ENCODE measurements around the gene C17orf113.

The C17orf113 gene

GRCh38 chr17:42028791-42029127 lies 21.6 kb downstream of the C17orf113 start:
- Mint-ChIP-seq H3K36me3 (ENCODE audit: low read depth) (peaks cover 5% of the 10 kb centered on the region), H3K27ac (peak overlapping the region; percentile 16 to 76 (median 38))

GRCh38 chr17:42027961-42028790 lies 22.2 kb downstream of the C17orf113 start:
- Mint-ChIP-seq H3K9me3 (no peaks in the 10 kb centered on the region), H3K4me1 (peaks cover 43% of the 10 kb centered on the region), H3K27ac (peak overlapping the region; percentile 38 to 76 (median 58)), H3K36me3 (ENCODE audit: low read depth) (peaks cover 5% of the 10 kb centered on the region), H3K27me3 (ENCODE audit: low read depth) (no peaks in the 10 kb centered on the region), H3K4me3 (peak overlapping the region; percentile 63 to 72 (median 71))
- no peak for TF ChIP-seq CTCF (IDR thresholded peaks at IDR 0.05; ENCODE audit: unreplicated experiment in 3 of 3)

More at GRCh38 chr17:42028791-42029127, 21.6 kb downstream of the C17orf113 start:
- Mint-ChIP-seq H3K27me3 (ENCODE audit: low read depth) (no peaks in the 10 kb centered on the region), H3K9me3 (no peaks in the 10 kb centered on the region), H3K4me1 (peaks cover 43% of the 10 kb centered on the region), H3K4me3 (no peak overlapping the region)
- no peak for TF ChIP-seq CTCF (IDR thresholded peaks at IDR 0.05; ENCODE audit: unreplicated experiment in 3 of 3)

- Mint-ChIP-seq H3K4me3 (peak overlapping the region in 1 of 3 experiments; percentile 19), H3K27me3 (ENCODE audit: low read depth) (no peaks in the 10 kb centered on the region)
Observed at GRCh38 chr17:42027590-42027889, 22.9 kb downstream of the C17orf113 start.

GRCh38 chr17:42026857-42027589 lies 23.4 kb downstream of the C17orf113 start:
- TF ChIP-seq CTCF (IDR thresholded peaks at IDR 0.05; ENCODE audit: unreplicated experiment in 3 of 3): no peak
- Mint-ChIP-seq H3K4me3 (peak overlapping the region; percentile 37 to 66 (median 62)), H3K4me1 (peaks cover 47% of the 10 kb centered on the region), H3K9me3 (no peaks in the 10 kb centered on the region), H3K36me3 (ENCODE audit: low read depth) (peaks cover 10% of the 10 kb centered on the region), H3K27me3 (ENCODE audit: low read depth) (no peaks in the 10 kb centered on the region), H3K27ac (peak overlapping the region; percentile 56 to 64 (median 63))

More at GRCh38 chr17:42027590-42027889, 22.9 kb downstream of the C17orf113 start:
- Mint-ChIP-seq H3K9me3 (no peaks in the 10 kb centered on the region), H3K4me1 (peaks cover 43% of the 10 kb centered on the region), H3K36me3 (ENCODE audit: low read depth) (peaks cover 5% of the 10 kb centered on the region), H3K27ac (peak overlapping the region in 2 of 3 experiments; percentile 56 to 64)
- TF ChIP-seq CTCF (IDR thresholded peaks at IDR 0.05; ENCODE audit: unreplicated experiment in 3 of 3): no peak

GRCh38 chr17:42025936-42026335 lies 24.5 kb downstream of the C17orf113 start:
- Mint-ChIP-seq H3K27ac (peak overlapping the region; percentile 44 to 64 (median 56)), H3K4me3 (peak overlapping the region in 1 of 3 experiments; percentile 51), H3K36me3 (ENCODE audit: low read depth) (peaks cover 14% of the 10 kb centered on the region), H3K4me1 (peaks cover 54% of the 10 kb centered on the region), H3K9me3 (no peaks in the 10 kb centered on the region), H3K27me3 (ENCODE audit: low read depth) (no peaks in the 10 kb centered on the region)
- TF ChIP-seq CTCF (IDR thresholded peaks at IDR 0.05; ENCODE audit: unreplicated experiment in 3 of 3): no peak

Data from nephron (organoid).